Breast epithelium (tissue), 3 donors: ENCODE results near the gene CD320.

Source experiments
- POLR2A ChIP-seq: fragments of 450-650 bp; IDR thresholded peaks from one replicate; pipeline ENCODE4 v1.6.1; 2016; ENCODE audit warnings: antibody characterized with exemption, mild to moderate bottlenecking, moderate library complexity
- POLR2AphosphoS5 ChIP-seq, 3 donors: sonication (generic); formaldehyde crosslinking; IDR thresholded peaks; one replicate each; pipeline ENCODE4 v1.6.1; 2017; ENCODE audit warnings: antibody characterized with exemption in 3 of 3
- TF ChIP-seq, protein P1 (sequence below), 3 donors: fragments of 450-650 bp; IDR thresholded peaks; one replicate each; pipeline ENCODE4 v1.5.1; 2016 to 2017; ENCODE audit warnings: antibody characterized with exemption in 3 of 3, mild to moderate bottlenecking in 3 of 3, moderate library complexity in 3 of 3

DNA sequence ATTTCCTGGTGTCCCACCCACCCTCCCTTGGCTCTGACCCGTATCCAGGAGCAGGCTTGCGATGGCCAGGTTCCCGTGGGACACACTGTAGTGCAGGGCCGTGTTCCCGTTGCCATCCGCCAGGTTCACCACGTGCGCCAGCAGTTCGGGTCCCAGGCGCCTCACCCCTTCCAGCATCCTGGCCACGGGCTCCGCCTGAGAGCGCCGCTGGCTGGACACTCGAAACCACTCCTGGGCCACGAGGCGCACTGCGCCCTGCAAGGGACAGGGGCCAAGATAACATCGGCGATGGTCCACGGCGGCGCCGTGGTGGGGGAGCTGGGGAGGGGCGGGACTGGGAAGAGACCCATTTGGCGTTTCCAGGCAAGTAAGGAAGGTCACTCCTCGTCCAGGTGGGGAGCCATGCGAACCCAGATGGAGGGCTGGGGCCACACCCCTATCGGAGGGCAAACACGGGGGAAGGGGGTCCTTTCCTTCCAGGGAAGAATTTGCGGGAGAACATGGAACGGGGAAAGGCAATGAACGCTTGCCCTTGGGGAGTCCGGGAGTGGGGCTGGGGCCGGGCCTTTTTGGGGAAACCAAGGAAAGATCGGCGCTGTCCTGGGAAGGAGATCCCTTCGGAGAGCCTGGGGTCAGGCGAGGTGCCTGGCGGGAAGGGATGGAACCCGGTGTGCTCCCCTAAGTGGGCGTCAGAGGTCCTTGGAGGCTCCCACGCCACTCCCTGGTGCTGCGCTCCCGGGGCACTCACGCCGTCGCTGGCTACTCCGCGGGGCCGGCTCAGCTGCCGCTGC lies 25.0 kb upstream of the CD320 start:
- TF ChIP-seq, protein P1, sequence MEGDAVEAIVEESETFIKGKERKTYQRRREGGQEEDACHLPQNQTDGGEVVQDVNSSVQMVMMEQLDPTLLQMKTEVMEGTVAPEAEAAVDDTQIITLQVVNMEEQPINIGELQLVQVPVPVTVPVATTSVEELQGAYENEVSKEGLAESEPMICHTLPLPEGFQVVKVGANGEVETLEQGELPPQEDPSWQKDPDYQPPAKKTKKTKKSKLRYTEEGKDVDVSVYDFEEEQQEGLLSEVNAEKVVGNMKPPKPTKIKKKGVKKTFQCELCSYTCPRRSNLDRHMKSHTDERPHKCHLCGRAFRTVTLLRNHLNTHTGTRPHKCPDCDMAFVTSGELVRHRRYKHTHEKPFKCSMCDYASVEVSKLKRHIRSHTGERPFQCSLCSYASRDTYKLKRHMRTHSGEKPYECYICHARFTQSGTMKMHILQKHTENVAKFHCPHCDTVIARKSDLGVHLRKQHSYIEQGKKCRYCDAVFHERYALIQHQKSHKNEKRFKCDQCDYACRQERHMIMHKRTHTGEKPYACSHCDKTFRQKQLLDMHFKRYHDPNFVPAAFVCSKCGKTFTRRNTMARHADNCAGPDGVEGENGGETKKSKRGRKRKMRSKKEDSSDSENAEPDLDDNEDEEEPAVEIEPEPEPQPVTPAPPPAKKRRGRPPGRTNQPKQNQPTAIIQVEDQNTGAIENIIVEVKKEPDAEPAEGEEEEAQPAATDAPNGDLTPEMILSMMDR (IDR thresholded peaks at IDR 0.05), result no peak
- TF ChIP-seq POLR2A (no peak), POLR2AphosphoS5 (IDR thresholded peaks at IDR 0.05) (no peak)
